ENCODE measurements around the gene XXYLT1.
A peak's percentile ranks its signal among the peaks of the same experiment; 100 is the strongest.
"Not testable (repeated sequence)": the region's sequence is repeated elsewhere in the genome, so short reads cannot be mapped to it uniquely, and the experiment has no call there.

XXYLT1 gene

DNA sequence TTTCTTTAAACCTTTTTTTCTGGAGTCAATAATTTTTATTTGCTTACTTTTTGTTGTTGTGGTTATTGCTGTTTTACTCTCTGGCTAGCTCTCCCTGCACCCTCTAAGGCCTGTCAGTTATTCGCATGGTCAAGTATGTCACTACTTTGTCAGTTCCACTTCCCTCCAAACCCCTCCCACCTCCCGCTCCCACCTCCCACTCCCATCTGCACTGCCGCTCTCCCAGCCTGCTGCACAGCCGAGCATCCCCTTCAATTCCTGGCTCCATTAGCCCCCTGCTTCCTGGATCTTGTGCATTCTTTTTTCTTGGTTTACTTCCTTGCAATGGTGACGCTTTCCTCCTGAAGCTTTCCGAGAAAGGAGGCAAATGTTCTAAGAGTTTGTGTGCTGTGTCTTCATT is 218.0 kb downstream of the XXYLT1 start:
- H3K27me3 Mint-ChIP-seq: peaks cover 8% of the 10 kb centered on the region
- no peaks in the 10 kb centered on the region for H3K9me3 Mint-ChIP-seq
- no peaks in the 10 kb centered on the region for H3K4me1 Mint-ChIP-seq
- H3K4me3 Mint-ChIP-seq: no peak overlapping the region
- no peak overlapping the region for H3K27ac Mint-ChIP-seq
- ATAC-seq (no peak), DNase-seq (no peak)
- H3K36me3 Mint-ChIP-seq (ENCODE audit: low read depth): no peaks in the 10 kb centered on the region

DNA sequence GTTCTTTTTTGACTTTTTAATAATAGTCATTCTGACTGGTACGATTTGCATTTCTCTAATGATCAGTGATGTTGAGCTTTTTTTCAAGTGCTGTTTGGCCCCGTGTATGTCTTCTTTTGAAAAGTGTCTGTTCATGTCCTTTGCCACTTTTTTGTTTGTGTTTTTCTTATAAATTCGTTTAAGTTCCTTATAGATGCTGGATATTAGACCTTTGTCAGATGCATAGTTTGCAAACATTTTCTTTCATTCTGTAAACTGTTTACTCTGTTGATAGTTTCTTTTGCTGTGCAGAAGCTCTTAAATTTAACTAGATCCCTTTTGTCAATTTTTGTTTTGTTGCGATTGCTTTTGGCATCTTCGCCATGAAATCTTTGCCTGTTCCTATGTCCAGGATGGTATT is 220.7 kb downstream of the XXYLT1 start:
- not testable (repeated sequence) for H3K9me3 Mint-ChIP-seq; H3K27me3 Mint-ChIP-seq; H3K36me3 Mint-ChIP-seq (ENCODE audit: low read depth); H3K27ac Mint-ChIP-seq; H3K4me3 Mint-ChIP-seq; ATAC-seq; DNase-seq; H3K4me1 Mint-ChIP-seq

DNA sequence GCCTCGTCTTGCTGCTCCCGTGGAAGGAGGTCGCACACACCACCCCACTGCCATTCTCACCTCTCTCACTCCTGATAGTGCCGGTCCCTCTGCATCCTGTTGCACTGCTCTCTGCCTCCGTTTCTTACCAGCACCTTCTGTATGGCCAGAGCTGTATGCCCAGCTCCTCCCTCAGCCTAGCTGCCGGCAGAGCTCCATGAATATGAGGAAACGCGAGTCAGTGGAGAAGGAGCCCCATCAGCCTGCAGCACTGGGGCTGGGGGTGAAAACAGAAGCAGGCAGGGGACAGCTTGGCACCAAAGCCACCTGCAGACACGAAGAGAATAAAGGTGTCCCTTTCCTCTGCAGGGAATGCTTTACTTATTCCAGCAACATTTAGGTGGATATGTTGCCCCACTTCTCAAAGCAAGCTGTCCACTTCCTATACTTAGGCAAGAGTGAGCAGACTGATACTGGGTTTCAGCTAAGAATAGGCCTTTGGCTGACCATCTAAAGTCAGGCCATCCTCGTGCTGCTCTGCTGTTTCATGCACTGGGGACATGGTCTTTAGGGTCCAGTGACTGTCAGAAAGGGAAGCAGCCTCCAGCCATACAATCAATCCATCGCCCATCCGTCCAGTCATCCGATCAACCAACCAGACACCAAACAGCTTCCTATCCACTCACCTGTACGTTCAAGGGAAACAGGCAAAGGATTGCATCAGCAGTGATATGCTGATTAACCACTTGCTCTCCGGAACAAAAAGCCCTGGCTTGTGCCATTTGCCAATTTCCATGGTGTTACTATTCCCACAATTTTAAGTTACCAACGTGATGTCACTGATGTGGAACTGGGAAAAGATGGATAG is 222.7 kb downstream of the XXYLT1 start:
- no peaks in the 10 kb centered on the region for H3K9me3 Mint-ChIP-seq
- H3K4me1 Mint-ChIP-seq: no peaks in the 10 kb centered on the region
- no peak overlapping the region for H3K4me3 Mint-ChIP-seq
- H3K27ac Mint-ChIP-seq: no peak overlapping the region
- DNase-seq: no peak
- H3K36me3 Mint-ChIP-seq (ENCODE audit: low read depth): no peaks in the 10 kb centered on the region
- H3K27me3 Mint-ChIP-seq: peaks cover 3% of the 10 kb centered on the region
- no peak for ATAC-seq

DNA sequence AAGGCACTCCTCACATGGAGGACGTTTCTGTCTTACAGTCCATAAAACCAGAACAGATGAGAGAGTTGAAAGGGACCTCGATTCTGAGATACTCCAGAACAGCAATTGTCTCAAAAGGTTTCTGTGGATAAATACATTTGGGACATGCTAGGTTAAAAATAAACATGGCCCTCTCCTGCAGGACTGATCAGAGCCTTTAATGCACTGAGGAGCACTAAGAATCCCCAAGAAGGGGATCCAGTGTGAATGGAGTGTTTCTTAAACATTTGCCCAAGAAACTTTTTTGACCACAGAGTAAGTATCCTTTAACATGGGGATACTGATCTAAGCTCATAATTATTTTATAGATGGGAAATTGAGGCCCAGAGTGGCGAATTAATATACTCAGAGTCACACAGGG is 223.4 kb downstream of the XXYLT1 start:
- H3K27ac Mint-ChIP-seq: no peak overlapping the region
- H3K36me3 Mint-ChIP-seq (ENCODE audit: low read depth): no peaks in the 10 kb centered on the region
- H3K27me3 Mint-ChIP-seq: no peaks in the 10 kb centered on the region
- H3K4me1 Mint-ChIP-seq: no peaks in the 10 kb centered on the region
- no peaks in the 10 kb centered on the region for H3K9me3 Mint-ChIP-seq
- H3K4me3 Mint-ChIP-seq: no peak overlapping the region
- ATAC-seq (no peak), DNase-seq (no peak)

DNA sequence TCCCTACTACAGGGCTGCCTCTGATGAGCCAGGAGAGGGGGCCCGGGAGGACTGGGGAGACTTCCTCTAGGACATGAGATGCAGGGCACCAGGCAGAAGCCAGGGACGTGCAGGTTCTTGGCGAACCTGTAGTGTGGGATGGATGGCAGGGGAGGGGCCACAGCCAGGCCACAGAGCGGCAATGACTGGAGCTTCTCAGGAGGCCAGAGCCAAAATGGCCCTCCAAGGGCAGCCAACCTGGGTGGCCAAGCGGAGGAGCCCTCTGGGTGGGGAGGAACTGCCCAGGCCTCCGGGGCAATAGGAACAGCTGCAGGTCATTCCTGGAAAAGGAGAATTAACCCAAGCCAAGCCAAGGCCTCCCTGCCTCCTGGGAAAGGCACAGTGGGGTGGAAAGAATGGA is 224.5 kb downstream of the XXYLT1 start:
- Mint-ChIP-seq H3K27me3 (no peaks in the 10 kb centered on the region), H3K36me3 (ENCODE audit: low read depth) (no peaks in the 10 kb centered on the region), H3K4me3 (no peak overlapping the region), H3K27ac (no peak overlapping the region), H3K9me3 (no peaks in the 10 kb centered on the region), H3K4me1 (no peaks in the 10 kb centered on the region)
- no peak for DNase-seq
- no peak for ATAC-seq

DNA sequence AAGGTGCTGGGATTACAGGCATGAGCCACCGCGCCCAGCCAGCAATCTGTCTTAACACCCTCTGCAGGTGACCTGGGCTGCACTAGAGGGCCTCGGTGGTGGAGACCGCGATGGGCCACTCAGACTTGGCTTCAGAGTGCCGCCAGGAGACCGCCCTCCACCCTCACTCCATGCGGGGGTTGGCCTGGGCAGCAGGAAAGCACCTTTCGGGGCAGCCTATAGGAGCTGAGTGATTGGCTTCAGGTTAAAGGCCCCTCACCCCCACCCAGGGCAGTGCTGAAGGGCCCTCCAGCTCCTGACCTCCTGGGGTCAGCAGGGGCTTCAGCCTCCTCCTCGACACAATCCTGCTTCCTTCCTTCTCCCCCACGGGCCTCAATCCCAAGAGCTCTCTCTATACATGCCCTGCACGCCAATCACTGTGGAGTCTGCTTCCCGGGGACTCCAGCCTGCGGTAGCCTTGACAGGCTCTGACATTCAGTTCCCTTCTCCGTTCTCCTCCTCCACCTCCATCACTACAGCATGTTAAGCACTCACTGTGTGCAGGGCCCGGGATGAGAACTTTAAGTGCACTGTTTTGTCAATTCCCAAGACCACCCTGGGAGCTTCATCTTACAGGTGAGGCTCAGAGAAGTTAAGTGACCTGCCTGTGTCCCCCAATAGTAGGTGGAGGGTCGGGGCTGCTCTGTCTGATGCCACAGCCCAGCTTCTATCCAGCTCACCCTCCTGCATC is 225.3 kb downstream of the XXYLT1 start:
- DNase-seq (no peak), ATAC-seq (no peak)
- no peak overlapping the region for H3K27ac Mint-ChIP-seq
- no peaks in the 10 kb centered on the region for H3K9me3 Mint-ChIP-seq
- no peaks in the 10 kb centered on the region for H3K4me1 Mint-ChIP-seq
- H3K27me3 Mint-ChIP-seq: no peaks in the 10 kb centered on the region
- H3K4me3 Mint-ChIP-seq: no peak overlapping the region
- H3K36me3 Mint-ChIP-seq (ENCODE audit: low read depth): no peaks in the 10 kb centered on the region

DNA sequence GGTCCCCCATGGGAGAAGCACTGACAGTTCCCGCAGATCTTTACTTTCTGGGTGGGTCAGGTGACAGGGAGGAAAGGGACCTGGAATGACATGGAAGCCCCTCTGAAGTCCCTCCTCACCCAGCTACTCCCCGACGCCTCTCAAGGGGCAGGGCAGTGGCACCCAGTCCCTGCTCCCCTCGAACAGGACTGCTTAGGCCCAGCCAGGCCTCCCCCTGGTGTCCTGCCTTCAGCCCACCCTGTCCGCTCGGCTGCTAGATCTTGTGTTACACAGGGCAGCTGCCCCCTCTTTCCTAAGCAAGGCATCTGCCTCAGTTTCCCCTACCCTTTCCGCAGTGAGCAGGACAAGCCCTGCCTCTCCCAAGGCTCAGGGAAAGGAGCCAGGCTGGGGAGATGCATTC is 226.5 kb downstream of the XXYLT1 start:
- Mint-ChIP-seq H3K9me3 (no peaks in the 10 kb centered on the region), H3K36me3 (ENCODE audit: low read depth) (no peaks in the 10 kb centered on the region), H3K4me1 (no peaks in the 10 kb centered on the region), H3K27ac (no peak overlapping the region), H3K27me3 (no peaks in the 10 kb centered on the region), H3K4me3 (no peak overlapping the region)
- DNase-seq (no peak), ATAC-seq (no peak)

DNA sequence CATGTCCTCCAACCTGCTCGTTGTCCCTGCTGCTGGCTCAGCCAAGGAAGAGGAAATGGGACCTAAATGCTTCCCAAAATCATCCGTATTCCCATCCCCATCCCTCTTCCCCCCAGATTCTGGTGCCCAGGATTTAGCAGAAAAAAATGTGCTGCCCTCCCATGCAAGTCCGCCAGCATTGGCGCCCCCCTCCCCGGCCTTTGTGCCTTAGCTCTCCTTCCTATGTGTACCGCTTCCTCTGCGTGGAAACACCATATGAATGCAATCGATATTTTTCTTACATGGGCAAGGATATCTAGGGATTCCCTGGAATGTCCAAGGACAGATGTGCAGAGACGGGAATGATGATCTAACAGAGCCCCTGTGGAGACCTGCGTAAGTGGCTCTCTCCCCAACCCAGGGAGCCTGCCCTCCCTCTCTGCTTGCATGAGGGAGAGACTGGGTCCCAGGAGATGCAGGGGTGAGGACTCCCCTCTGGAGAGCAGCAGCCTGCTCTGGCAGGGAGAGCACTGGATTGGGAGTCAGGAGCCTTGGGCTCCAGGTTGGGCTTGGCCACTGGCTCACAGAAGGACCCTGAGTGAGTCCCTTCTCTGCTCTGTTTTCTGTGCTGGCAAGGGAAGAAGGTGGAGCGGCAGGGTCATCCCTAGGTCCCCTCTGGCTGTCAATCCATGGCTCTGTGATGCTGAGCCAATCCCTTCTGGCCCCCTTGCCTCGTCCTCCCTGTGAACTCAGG is 227.2 kb downstream of the XXYLT1 start:
- Mint-ChIP-seq H3K36me3 (ENCODE audit: low read depth) (no peaks in the 10 kb centered on the region), H3K4me1 (no peaks in the 10 kb centered on the region), H3K27ac (no peak overlapping the region), H3K27me3 (no peaks in the 10 kb centered on the region), H3K4me3 (no peak overlapping the region), H3K9me3 (no peaks in the 10 kb centered on the region)
- no peak for ATAC-seq
- DNase-seq: no peak

DNA sequence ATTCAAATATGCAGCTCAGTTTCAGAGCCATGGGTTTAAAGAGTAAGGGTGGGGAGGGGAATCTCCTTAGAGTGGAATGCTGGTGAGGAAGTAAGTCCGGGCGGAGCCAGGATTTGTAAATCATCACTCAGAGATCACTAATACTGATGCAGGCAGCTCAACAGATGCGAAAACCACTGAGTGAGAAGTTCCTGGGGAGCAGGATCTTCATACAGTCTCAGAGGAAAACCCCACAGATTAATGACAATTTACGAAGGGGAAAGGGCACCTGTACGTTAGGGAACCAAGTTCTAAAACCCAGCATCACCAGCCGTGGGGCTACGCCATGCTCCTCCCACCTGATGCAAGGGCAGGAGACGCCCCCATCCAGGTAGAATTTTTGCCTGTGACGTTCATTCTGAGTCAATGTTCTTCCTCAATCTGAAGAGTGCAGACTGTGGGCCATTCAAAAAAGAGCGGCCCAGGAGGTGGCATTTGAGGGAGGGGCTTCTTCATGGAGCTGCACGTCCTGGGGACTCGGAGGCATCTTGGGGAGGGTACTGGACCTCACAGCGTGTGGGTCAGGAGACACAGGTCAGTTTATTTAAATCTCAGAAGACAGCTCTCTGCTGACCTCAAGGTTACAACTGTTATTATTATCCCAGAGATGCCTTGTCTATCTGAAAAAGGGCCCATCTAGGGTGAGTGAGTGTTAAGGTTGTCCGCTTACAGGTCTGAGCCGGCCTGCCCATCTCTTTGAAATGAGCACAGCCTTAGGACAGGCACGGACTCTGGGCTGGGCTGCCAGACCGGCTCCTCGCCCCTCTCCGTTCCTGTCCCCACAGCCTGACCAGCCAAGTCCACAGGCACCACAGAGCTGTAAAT is 228.0 kb downstream of the XXYLT1 start:
- no peaks in the 10 kb centered on the region for H3K9me3 Mint-ChIP-seq
- H3K4me3 Mint-ChIP-seq: no peak overlapping the region
- peaks cover 2% of the 10 kb centered on the region for H3K27me3 Mint-ChIP-seq
- no peak overlapping the region for H3K27ac Mint-ChIP-seq
- DNase-seq (no peak), ATAC-seq (no peak)
- H3K36me3 Mint-ChIP-seq (ENCODE audit: low read depth): no peaks in the 10 kb centered on the region
- no peaks in the 10 kb centered on the region for H3K4me1 Mint-ChIP-seq

DNA sequence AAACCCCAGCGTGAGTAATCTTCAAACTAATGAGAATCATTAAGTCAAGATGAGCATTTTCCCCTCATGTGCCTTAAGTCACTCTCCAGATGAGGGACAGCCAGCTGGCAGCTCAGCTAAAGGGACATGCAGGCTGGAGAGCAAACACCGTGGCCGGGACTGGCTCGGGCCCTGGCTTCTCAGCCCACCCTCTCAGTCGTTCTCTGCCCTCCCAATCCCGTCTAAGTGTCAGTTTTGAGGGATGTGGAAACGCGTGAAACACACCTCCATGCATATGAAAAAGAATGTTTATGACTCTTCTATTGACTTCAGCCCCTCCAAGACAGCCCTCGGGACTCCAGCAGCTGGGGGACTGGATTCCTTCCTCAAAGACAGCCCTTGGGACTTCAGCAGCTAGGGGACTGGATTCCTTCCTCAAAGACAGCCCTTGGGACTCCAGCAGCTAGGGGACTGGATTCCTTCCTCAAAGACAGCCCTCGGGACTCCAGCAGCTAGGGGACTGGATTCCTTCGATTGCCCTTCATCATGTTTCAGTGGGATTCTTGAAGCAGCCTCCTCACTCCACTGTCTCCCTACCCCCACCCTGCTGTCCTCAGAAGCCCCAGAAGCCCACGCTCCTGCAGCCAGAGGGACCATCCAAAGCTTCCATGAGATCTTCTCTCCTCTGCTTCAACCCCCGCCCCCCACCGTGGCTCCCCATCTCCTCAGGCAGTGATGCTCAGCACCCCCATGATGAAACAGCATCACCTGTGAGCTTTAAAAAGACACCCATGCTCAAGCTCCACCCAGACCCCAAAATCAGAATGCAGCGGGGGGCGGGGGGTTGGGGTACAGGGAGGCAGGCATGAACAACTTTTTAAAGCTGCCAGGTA is 228.9 kb downstream of the XXYLT1 start:
- Mint-ChIP-seq H3K27ac (no peak overlapping the region), H3K4me1 (no peaks in the 10 kb centered on the region), H3K9me3 (no peaks in the 10 kb centered on the region), H3K4me3 (no peak overlapping the region), H3K36me3 (ENCODE audit: low read depth) (no peaks in the 10 kb centered on the region), H3K27me3 (peaks cover 2% of the 10 kb centered on the region)
- ATAC-seq: no peak
- DNase-seq: no peak

DNA sequence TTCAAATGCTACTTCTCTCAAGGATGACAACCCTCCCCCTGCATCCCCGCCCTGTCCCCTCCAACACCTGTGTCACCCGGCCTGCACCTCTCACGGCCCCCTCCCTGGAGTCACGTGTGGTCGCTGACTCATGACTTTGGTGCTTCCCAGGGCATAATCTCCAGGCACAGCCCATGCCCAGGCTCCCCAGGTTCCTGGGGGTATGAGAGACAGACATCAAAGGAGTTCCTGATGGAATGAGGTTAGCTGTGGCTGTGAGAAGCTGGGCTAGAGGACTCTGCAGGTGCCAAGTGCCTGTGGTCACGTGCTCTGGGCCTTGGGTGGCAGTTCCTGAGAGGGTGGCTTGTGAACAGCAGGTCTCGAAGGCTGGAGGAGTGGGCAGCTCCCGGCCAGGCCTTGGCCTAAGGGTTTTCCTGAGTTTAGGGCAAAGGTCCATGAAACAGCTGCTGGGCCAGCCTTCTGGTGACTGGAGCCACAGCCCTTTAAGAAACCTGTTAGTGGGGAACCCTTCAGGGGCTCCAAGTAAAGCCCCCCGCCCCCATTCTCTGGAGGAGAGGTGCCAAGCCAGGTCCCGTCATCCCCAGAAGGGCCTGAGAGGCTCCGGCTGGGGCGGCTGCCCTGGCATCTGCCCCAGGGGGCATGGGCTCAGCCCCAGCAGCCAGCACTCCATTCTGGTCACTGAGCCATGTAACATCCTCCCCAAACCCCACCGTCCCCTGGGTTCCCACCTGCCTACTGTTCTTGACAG is 230.0 kb downstream of the XXYLT1 start:
- H3K27ac Mint-ChIP-seq: no peak overlapping the region

DNA sequence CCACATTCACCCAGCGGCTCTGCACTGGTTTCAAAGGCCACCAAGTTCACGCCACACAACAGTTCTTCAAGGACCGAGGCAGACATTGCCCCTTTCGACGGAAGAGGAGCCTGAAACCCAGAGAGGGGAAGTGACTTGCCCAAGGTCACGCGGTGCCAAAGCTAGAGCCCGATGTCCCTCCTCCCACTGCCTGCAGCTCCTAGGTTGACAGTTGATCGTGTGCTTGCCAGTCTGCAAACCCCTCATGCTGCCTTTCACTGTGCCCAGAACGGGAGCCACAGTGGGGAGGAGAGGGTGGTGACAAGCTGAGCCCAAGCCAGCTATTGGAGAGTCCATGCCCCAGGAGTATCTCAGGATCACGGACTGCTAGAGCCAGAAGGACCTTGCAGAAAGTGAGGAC is 230.9 kb downstream of the XXYLT1 start:
- DNase-seq: no peak
- no peak for ATAC-seq
- no peak overlapping the region for H3K4me3 Mint-ChIP-seq
- H3K9me3 Mint-ChIP-seq: no peaks in the 10 kb centered on the region
- H3K27me3 Mint-ChIP-seq: peaks cover 2% of the 10 kb centered on the region
- no peaks in the 10 kb centered on the region for H3K4me1 Mint-ChIP-seq
- no peak overlapping the region for H3K27ac Mint-ChIP-seq
- no peaks in the 10 kb centered on the region for H3K36me3 Mint-ChIP-seq (ENCODE audit: low read depth)

More for the DNA sequence above, 230.0 kb downstream of the XXYLT1 start:
- Mint-ChIP-seq H3K27me3 (peaks cover 2% of the 10 kb centered on the region), H3K4me1 (no peaks in the 10 kb centered on the region), H3K9me3 (no peaks in the 10 kb centered on the region), H3K4me3 (no peak overlapping the region), H3K36me3 (ENCODE audit: low read depth) (no peaks in the 10 kb centered on the region)
- DNase-seq (no peak), ATAC-seq (peak; percentile 23)

Measured in activated naive CD8-positive, alpha-beta T cell treated with anti-CD3 and anti-CD28 coated beads, Interleukin-2, amount 50 U/mL, for 24 hours (primary cell).